GM19238 (cell line): ENCODE data around the gene CSF1.
A peak's percentile ranks its signal among the peaks of the same experiment; 100 is the strongest.

Source experiments
- DNase-seq: peaks from one replicate; pipeline ENCODE4 v3.0.0; 2011; ENCODE audit warnings: low spot score; ENCODE audit not compliant: insufficient read length

The CSF1 gene

GRCh38 chr1:109882288-109883245, 28.1 kb upstream of the CSF1 start:
- no peak for DNase-seq

- DNase-seq: no peak
These were observed 27.2 kb upstream of the CSF1 start for GRCh38 chr1:109883248-109883955.

- no peak for DNase-seq
These were observed 26.3 kb upstream of the CSF1 start for GRCh38 chr1:109884242-109884891.

- no peak for DNase-seq
These were observed 25.1 kb upstream of the CSF1 start for GRCh38 chr1:109885589-109885988.

GRCh38 chr1:109886827-109887226, 23.8 kb upstream of the CSF1 start:
- peak; percentile 37 for DNase-seq

- DNase-seq: no peak
These were observed 23.4 kb upstream of the CSF1 start for GRCh38 chr1:109887271-109887670.

- DNase-seq: no peak
These were observed 22.8 kb upstream of the CSF1 start for GRCh38 chr1:109887884-109888283.

GRCh38 chr1:109889094-109889493, 21.6 kb upstream of the CSF1 start:
- DNase-seq: no peak

GRCh38 chr1:109890115-109890953, 20.3 kb upstream of the CSF1 start:
- no peak for DNase-seq

GRCh38 chr1:109891930-109892329, 18.7 kb upstream of the CSF1 start:
- no peak for DNase-seq

GRCh38 chr1:109892561-109893368, 17.9 kb upstream of the CSF1 start:
- DNase-seq: no peak

- DNase-seq: no peak
These were observed 17.0 kb upstream of the CSF1 start for GRCh38 chr1:109893532-109894171.

GRCh38 chr1:109894823-109895719, 15.6 kb upstream of the CSF1 start:
- no peak for DNase-seq

- no peak for DNase-seq
These were observed 14.7 kb upstream of the CSF1 start for GRCh38 chr1:109895720-109896504.

GRCh38 chr1:109896681-109897080, 14.0 kb upstream of the CSF1 start:
- no peak for DNase-seq

GRCh38 chr1:109897259-109897955, 13.2 kb upstream of the CSF1 start:
- no peak for DNase-seq

- DNase-seq: no peak
These were observed 11.8 kb upstream of the CSF1 start for GRCh38 chr1:109898842-109899241.
